T-helper 2 cell (primary cell): ENCODE measurements around the gene CARMIL1.

Experiments used
- DNase-seq, 5 experiments: peaks; one replicate each; pipeline versions ENCODE4 v3.0.0 to v3.0.0-alpha.2; 2012 to 2022

Gene CARMIL1

GRCh38 chr6:25483943-25484342 is 204.8 kb downstream of the CARMIL1 start:
- no peak for DNase-seq

GRCh38 chr6:25484900-25485299 is 205.7 kb downstream of the CARMIL1 start:
- DNase-seq, result no peak

GRCh38 chr6:25485821-25486534 is 206.8 kb downstream of the CARMIL1 start:
- no peak for DNase-seq

DNA sequence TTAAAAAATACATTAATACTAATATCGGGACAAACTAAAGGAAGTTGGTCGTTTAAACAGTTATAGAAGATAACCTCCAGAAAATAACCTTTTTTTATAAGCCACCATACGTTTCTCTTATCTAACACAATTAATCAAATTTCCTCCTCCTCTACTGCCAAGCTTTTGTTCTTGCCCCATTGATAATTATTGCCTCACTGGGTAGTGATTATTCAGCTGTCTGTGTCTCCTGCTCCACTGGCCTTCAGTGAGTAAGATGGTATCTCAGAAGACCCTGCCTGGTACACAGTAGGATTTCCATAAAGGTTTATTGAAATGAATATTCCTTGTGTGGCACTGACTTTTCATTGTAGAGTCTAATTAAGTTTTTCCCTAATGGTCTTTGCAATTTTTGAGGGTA is 207.4 kb downstream of the CARMIL1 start:
- no peak for DNase-seq

DNA sequence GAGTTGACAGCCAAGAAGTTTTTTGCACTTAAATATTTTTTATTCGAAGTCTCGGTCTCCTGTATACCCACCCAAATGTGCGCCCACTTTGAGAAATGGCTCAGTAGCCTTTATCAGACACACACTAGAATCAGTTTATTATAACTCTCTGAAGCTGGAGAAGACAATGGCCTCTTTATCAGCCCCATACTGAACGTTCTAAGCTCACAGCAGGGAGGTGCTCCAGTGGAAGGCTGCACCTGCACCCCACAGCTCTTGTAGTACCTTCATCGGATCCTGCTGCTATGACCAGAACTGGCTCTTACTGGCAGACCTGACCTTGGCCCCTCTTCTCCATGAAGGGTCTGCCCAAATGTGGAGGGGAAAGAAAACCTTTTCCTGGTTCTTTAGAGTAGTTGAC is 207.8 kb downstream of the CARMIL1 start:
- no peak for DNase-seq

- DNase-seq, result no peak
Observed at GRCh38 chr6:25488156-25488555, 209.0 kb downstream of the CARMIL1 start.

- DNase-seq, result no peak
Observed at GRCh38 chr6:25489399-25489798, 210.2 kb downstream of the CARMIL1 start.

GRCh38 chr6:25490018-25490801 is 211.0 kb downstream of the CARMIL1 start:
- DNase-seq, result peak in 4 of 5 experiments; percentile 15 to 73 (median 33)

DNA sequence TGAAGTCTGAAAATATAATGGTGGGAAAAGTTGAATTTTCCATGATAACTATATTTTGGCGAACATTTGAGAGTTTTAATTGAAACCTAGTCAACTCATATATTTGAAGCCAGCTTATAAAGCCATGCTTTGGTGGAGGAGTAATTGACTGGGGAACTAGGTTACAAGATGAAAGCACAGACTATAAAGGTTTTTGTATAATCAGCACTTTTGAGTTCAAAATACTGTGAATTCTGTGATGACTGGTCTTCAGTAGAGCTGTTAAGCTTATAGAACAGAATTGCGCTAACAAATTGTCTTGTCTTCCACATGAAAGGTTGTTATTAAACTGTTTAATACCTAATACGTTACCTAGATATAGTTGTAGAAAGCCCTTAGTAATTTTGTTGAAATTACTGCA is 213.8 kb downstream of the CARMIL1 start:
- no peak for DNase-seq

DNA sequence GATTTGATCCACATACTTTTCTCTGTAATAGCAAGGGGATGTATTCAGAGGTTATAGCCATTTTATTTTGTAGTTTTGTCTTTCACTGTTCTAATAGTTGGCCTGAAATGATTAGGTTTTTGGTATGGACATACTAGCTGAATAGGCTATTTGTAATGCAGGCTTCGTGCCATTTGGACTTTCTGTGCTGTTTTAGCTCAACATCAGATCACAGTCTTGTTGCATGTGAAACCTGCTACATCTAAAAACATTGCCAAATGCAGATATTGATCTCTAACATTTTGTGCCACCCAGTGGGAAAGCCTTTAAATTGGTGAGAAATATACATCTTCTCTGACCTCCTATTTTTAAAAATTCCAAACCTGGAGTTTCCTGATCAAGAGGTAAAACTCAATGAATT is 215.3 kb downstream of the CARMIL1 start:
- DNase-seq, result no peak

DNA sequence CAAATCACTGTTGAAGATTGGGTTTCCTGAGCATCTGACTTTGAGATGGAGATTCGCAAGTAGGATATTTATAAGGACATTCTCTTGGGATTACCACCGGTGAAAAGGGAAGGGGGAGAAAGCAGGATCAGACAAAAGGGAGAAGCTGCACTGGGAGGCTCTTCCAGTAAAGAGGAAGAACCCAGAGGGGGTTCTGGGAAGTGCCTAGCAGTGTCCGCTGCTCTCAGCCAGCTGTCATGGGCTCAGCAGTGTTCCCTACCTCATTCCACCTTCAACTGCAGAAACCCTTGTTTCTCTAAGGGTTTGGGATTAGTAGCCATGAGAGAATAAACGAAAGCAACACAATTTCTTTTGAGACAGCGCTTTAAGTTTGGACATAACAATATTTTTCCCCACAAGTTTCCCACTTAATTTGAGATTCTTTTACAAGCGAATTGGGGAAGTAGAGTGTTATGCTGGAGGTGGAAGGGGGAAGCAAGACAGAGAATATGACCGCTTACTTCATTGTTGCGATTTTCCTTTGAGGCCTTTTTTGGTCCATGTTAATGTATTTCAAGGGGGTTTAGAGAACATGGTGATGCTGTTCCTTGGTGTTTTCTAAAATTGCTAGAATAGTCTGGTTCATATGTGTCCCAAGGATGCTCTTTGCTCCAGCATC is 218.3 kb downstream of the CARMIL1 start:
- no peak for DNase-seq

DNA sequence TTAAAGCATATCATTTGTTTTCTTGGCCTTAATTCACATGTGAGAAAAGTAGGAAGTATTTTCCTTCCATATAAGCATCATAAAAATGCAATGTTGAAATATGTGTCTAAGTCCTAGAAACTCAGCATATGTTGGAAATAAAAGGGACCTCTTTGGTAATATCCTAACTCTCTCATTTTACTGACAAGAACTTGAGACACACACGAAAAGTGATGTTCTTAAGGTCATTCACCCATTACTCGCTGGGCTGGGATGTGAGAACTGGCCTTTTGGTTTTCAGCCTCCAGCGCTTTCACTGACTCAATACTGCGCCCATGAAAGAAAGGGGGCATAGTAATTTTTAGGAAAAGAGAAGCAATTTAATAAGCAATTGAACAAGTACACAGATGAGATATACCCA is 219.3 kb downstream of the CARMIL1 start:
- no peak for DNase-seq

DNA sequence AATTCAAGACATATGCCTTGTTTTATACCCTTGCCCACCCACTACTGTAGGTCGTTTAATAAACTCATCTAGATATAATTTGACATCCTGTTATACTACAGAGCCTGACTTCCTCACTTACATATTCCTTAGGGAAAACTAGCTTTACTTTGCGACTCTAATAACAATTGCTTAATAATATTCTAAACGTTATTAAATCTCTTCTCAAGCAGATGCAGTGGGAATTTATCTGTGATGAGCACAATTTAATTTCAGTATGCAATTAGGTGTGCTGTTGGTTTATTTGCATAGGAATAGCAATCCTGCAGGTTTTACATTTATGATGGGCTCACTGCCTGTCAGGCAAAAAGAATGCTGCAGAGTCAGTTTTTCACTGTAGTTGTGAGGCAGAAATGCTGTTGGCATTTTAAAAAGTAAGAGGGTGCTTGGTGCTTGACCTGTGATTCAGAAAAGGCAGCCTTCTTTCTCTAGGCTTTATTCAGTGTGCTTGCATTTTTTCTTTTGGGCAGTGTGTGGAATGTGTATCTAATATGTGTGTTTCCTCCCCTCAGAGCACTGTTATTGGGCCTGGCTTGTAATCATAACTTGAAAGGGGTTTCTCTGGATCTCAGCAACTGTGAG is 220.6 kb downstream of the CARMIL1 start:
- DNase-seq, result no peak

DNA sequence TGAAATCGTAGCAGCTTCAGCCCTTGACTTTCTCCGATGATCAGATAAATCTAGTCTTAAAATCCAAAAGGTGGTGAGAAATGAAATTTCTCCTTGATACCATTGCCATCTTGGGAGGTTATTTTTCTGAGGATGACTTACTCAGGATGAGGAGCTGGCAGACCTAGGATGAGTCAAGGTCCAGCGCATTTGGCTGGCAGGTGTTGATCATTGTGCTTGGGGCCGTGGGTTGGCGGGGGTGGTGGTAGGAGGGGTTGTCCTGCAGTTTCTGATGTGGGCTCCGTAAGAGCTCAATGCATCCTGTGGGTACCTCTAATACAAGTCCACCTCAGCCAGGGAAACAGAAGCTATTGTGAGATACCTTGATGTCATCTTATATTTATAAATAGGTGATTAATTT is 224.5 kb downstream of the CARMIL1 start:
- DNase-seq, result no peak

GRCh38 chr6:25504661-25505060 is 225.5 kb downstream of the CARMIL1 start:
- no peak for DNase-seq

DNA sequence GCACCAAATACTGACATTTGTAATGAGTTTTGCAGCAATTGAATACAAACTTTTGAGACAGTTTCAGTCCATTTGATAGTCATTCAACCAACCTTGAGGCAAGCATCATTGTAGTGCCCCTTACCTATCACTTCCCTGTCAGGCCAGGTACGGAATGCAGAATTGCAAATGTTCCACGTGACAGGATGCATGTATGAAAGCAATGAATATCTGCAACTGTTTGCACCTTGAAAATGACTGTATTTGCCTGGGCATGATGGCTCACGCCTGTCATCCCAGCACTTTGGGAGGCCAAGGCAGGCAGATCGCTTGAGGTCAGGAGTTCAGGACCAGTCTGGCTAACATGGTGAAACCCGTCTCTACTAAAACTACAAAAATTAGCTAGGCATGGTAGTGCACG is 226.8 kb downstream of the CARMIL1 start:
- no peak for DNase-seq

- DNase-seq, result no peak
Observed at GRCh38 chr6:25508051-25508450, 228.9 kb downstream of the CARMIL1 start.

- DNase-seq, result no peak
Observed at GRCh38 chr6:25511376-25511775, 232.2 kb downstream of the CARMIL1 start.

DNA sequence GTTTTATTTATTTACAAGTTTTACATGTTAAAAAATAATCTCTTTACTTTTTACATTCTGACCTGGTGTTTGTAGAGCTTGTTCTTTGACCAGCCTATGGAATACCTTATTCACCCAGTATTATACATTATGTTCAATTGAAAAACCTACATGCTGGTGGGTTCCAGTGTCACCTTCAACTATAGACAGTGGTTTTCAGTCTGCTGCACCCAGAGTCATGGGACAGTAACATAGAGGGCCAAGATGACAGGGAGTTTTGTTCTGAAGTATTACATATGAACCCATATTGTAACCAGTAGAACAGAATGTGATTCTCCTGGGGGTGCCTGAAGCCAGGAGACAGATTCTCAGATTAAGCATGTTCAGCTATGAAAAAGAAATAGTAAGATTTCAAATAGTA is 233.4 kb downstream of the CARMIL1 start:
- no peak for DNase-seq

DNA sequence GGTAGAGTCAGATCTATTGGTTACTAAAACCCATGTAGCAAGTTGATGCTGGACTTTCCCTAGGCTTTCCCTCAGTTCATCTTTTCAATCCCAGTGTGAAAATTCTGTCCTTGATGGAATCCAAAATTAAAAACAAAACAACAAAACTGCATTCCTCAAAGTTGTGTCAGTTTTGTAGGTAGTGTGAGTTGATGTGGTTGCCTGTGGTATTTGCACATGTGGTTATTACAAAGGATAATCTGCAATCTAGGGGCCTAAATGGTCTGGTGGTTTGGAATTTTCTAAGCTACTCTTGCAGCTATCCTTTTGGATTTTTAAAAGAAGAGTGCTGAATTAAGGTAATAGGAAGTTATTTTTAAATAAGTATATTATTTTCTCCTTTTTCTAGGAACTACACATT is 240.7 kb downstream of the CARMIL1 start:
- no peak for DNase-seq

- no peak for DNase-seq
Observed at GRCh38 chr6:25524542-25524941, 245.4 kb downstream of the CARMIL1 start.

GRCh38 chr6:25525078-25525477 is 245.9 kb downstream of the CARMIL1 start:
- DNase-seq, result no peak

DNA sequence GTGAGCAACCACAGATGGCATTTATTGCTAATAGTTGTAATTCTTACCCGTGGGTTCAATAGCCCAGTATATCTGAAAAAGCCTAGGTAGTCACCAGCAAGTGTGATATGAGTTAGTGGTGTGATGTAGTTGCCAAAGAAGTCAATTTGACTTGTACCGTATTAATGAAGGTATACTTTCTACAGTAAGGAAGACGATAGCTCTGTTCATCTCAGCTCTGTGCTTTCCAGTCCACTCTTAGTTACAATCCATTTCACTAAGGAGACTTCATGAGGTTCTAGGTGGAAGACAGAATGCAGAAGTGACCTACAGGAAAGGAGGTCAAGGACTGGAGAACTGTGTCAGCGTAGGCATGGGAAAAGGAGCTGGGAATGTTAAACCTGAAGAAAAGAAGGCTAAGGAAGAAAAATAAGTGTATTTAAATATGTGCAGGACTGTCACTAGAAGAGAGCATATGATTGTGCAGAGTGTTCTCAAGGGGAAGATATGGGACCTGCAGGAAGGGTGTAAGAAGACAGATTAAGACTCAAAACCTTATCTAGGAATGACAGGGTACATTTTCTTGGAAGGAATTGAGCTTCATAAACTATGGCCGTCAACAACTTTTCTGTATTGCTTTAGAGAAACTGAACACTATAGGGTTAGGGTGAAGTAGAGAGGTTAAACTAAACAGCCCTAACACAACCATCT is 255.9 kb downstream of the CARMIL1 start:
- no peak for DNase-seq
